Heart right ventricle (tissue), 16 donors: ENCODE data around the gene SMC4. TPM values are rescaled to one million over a fixed set of nuclear protein-coding genes. Genes with fewer than 3 reads are reported as not detected.

ENCODE experiments used
- ATAC-seq, 8 donors: fragments of 200-7000 bp; cut with Tn5 transposase; one replicate each; pipeline ENCODE4 v1.9.1; 2020; ENCODE audit warnings: mild to moderate bottlenecking in 8 of 8, moderate library complexity in 8 of 8, moderate number of reproducible peaks in 1 of 8
- DNase-seq, 2 donors: peaks; one replicate each; pipeline ENCODE4 v3.0.0-alpha.2; 2020
- H3K27ac ChIP-seq, 10 donors: fragments of 200-600 bp; sonication (generic) in 2 of 10; one replicate each; pipeline versions ENCODE4 v1.5.0 to v1.8.0; 2020 to 2022; ENCODE audit warnings: mild to moderate bottlenecking in 3 of 10
- H3K27me3 ChIP-seq, 7 donors: fragments of 200-600 bp; one replicate each; pipeline ENCODE4 v1.8.0; 2021 to 2022; ENCODE audit warnings: mild to moderate bottlenecking in 2 of 7
- H3K36me3 ChIP-seq, 9 donors: fragments of 200-600 bp; sonication (generic) in 1 of 9; one replicate each; pipeline versions ENCODE4 v1.5.0 to v1.8.0; 2020 to 2022; ENCODE audit warnings: mild to moderate bottlenecking in 2 of 9
- H3K4me1 ChIP-seq, 9 donors: fragments of 200-600 bp; sonication (generic) in 1 of 9; one replicate each; pipeline versions ENCODE4 v1.5.0 to v1.8.0; 2020 to 2022; ENCODE audit warnings: mild to moderate bottlenecking in 4 of 9
- H3K4me3 ChIP-seq, 10 donors: fragments of 200-600 bp; sonication (generic) in 2 of 10; one replicate each; pipeline versions ENCODE4 v1.5.0 to v1.8.0; 2020 to 2022; ENCODE audit warnings: mild to moderate bottlenecking in 7 of 10, moderate library complexity in 2 of 10
- H3K9me3 ChIP-seq, 11 donors: fragments of 200-600 bp in 10 of 11; sonication (generic) in 2 of 11; one replicate each; pipeline versions ENCODE4 v1.5.0 to v1.8.0; 2013 to 2022; ENCODE audit warnings: mild to moderate bottlenecking in 2 of 11, control low read depth in 1 of 11, moderate library complexity in 1 of 11
- CTCF ChIP-seq, 9 donors: fragments of 200-600 bp; sonication (generic) in 2 of 9; IDR thresholded peaks; one replicate each; pipeline versions ENCODE4 v1.5.0 to v1.8.0; 2021 to 2022; ENCODE audit warnings: antibody characterized with exemption in 9 of 9, mild to moderate bottlenecking in 5 of 9, moderate library complexity in 1 of 9
- WGBS, 2 donors: extraction: QIAGEN DNeasy Blood & Tissue Kit; methylation state at CpG; one replicate each; pipeline ENCODE4 v1.1.7; 2013; ENCODE audit warnings: inconsistent platforms in 1 of 2; 5-methylcytosine and 5-hydroxymethylcytosine counted together
- intact Hi-C, 10 donors: fragments of 100-400 bp; cut with DNase I; formaldehyde crosslinking; loops; one replicate each; pipeline versions ENCODE4 v1.11.1 to v1.14.2; 2022
- polyA plus RNA-seq, 2 donors: library from polyadenylated mRNA; stranded (reverse); fragments of 200-250 nt; gene quantifications; one replicate each; pipeline ENCODE4 v1.2.3, GENCODE V29; 2013
- total RNA-seq, 10 donors: library from RNA; stranded (reverse); fragmentation: NEBNext Ultra II Directional in 3 of 10; extraction: Animal tissue kit (Norgen Biotek cat#: 25700) in 3 of 10; gene quantifications; one replicate each; pipeline versions ENCODE4 v1.2.1 to v1.2.4, GENCODE V29; 2021 to 2023
- donor health status: Arrhythmogenic right ventricular cardiomyopathy.
- donor health status: ischemic (EF 13 %, LVEDD 7.1; RV severe dilation, severe dysfunction).
- donor health status: healthy with polysubstance abuse.
- donor health status: DM: no; HTN: yes; CAD: no.
- donor health status: DM: no; HTN: no; CAD: no.
- donor health status: ischemic (EF 25% LVEDD 6.9; RV normal size, moderate dysfunction).
- donor health status: ischemic (EF 25% LVEDD 5.7; RV mildly dilated, moderate dysfunction).
- donor health status: healthy.
- donor health status: DM: yes; HTN: yes; CAD: no.
- donor health status: Ischemic cardiomyopathy.
- donor health status: ischemic (EF 35%, LVEDD 5.7; RV mildly dilated, moderate dysfunction).
- donor health status: nonischemic (EF 11% LVEDD 7.7; RV severe dilation, severe dysfunction).
- donor health status: DM: yes; HTN: yes; CAD: no.
- donor health status: PGD.
- donor health status: ischemic (EF 29% LVEDD 5.4; RV normal size, mild dysfunction).
- donor health status: nonischemic (EF 23%, LVEDD 6.1; RV moderate dilation, normal function).

SMC4 gene
- total and polyA plus RNA-seq, 12 donors, result 8.9 to 38.6 (median 17.3) TPM

GRCh38 chr3:160403796-160404470, 4.5 kb downstream of the SMC4 start:
- Histone ChIP-seq H3K4me3 (peak overlapping the region in 3 of 10 donors; percentile 1 to 88 (median 77)), H3K4me1 (peaks cover 0 to 46% (median 20%) of the 10 kb centered on the region in 9 donors), H3K36me3 (peaks cover 0 to 44% (median 0%) of the 10 kb centered on the region in 9 donors), H3K27ac (peak overlapping the region in 4 of 10 donors; percentile 7 to 91 (median 35)), H3K9me3 (no peaks in the 10 kb centered on the region), H3K27me3 (no peaks in the 10 kb centered on the region)
- DNase-seq (no peak), ATAC-seq (no peak)
- TF ChIP-seq CTCF (IDR thresholded peaks at IDR 0.05), result no peak
- intact Hi-C loops, result no loop called here
- 35 to 46% methylated on average over 7 of the region's 7 CpGs for WGBS, 2 donors

- no peak for TF ChIP-seq CTCF (IDR thresholded peaks at IDR 0.05)
- no peak overlapping the region for H3K4me3 ChIP-seq
- intact Hi-C loops, result loop anchor here in 7 of 10 donors (5.0 to 10.0 kb wide), 4 partner anchors 245 to 378 kb away; no protein-coding TSS in a partner anchor
- H3K9me3 ChIP-seq, result no peaks in the 10 kb centered on the region
- H3K36me3 ChIP-seq, result peaks cover 0 to 83% (median 0%) of the 10 kb centered on the region in 9 donors
- H3K4me1 ChIP-seq, result peaks cover 0 to 5% (median 0%) of the 10 kb centered on the region in 9 donors
- no peak overlapping the region for H3K27ac ChIP-seq
- no peak for DNase-seq
- H3K27me3 ChIP-seq, result no peaks in the 10 kb centered on the region
- WGBS, 2 donors, result 74 to 76% methylated on average over 10 of the region's 10 CpGs
- no peak for ATAC-seq
These were observed 10.6 kb downstream of the SMC4 start for GRCh38 chr3:160409812-160410610.

- no peak overlapping the region for H3K4me3 ChIP-seq
- H3K36me3 ChIP-seq, result peaks cover 0 to 84% (median 16%) of the 10 kb centered on the region in 9 donors
- H3K27ac ChIP-seq, result no peak overlapping the region
- 42 to 81% methylated on average over 1 of the region's 1 CpG for WGBS, 2 donors
- intact Hi-C loops, result loop anchor here in 9 of 10 donors (2.0 to 10.0 kb wide), 6 partner anchors 248 to 380 kb away; no protein-coding TSS in a partner anchor
- H3K27me3 ChIP-seq, result no peaks in the 10 kb centered on the region
- DNase-seq, result no peak
- ATAC-seq, result no peak
- H3K9me3 ChIP-seq, result no peaks in the 10 kb centered on the region
- TF ChIP-seq CTCF (IDR thresholded peaks at IDR 0.05), result no peak
- H3K4me1 ChIP-seq, result no peaks in the 10 kb centered on the region
These were observed 13.0 kb downstream of the SMC4 start for GRCh38 chr3:160412477-160412876.

DNA sequence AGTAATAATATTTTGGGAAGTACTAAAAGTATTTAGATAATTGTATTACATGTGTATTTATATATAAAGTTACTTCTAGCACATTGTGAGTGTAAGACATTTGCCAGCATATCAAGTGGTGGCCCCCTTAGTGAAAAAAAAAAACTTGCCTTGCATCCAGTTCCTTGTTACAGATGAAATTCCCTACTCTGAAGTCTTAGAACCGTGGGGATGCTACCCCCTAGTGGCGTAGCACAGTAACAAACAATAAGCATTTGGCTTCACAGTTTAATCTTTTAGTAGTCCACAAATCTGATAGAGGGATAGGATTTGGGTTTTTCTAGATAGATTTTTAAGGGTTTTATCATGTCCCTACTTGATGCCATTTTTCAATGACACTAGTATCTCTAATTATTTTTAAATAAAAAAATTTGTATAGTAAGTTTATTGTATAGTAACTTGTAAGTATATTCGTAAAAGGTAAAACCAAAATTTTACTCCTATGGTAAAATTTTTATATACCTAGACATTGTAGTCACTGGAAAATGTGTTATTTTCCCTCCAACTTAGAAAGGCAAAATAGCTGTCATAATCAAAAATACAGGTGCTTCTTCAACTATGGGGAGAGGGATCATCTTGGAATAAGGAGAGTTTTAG, 14.3 kb downstream of the SMC4 start:
- no peaks in the 10 kb centered on the region for H3K27me3 ChIP-seq
- no peak overlapping the region for H3K27ac ChIP-seq
- 38 to 43% methylated on average over 3 of the region's 3 CpGs for WGBS, 2 donors
- peak; percentile 71 to 95 (median 90) for TF ChIP-seq CTCF (IDR thresholded peaks at IDR 0.05)
- DNase-seq (peak; percentile 11 to 67), ATAC-seq (peak in 6 of 8 donors; percentile 11 to 74 (median 63))
- no peaks in the 10 kb centered on the region for H3K4me1 ChIP-seq
- intact Hi-C loops, result loop anchor here in 9 of 10 donors (2.0 to 10.0 kb wide), 6 partner anchors 249 to 381 kb away; no protein-coding TSS in a partner anchor
- no peaks in the 10 kb centered on the region for H3K9me3 ChIP-seq
- peaks cover 0 to 84% (median 21%) of the 10 kb centered on the region in 9 donors for H3K36me3 ChIP-seq
- H3K4me3 ChIP-seq, result no peak overlapping the region
